Measurements from ENCODE around the gene NXPH2.
"Not testable (repeated sequence)": the region's sequence is repeated elsewhere in the genome, so short reads cannot be mapped to it uniquely, and the experiment has no call there.

Gene NXPH2

GRCh38 chr2:138752197-138752956 is 27.8 kb downstream of the NXPH2 start:
- no peak for DNase-seq

DNA sequence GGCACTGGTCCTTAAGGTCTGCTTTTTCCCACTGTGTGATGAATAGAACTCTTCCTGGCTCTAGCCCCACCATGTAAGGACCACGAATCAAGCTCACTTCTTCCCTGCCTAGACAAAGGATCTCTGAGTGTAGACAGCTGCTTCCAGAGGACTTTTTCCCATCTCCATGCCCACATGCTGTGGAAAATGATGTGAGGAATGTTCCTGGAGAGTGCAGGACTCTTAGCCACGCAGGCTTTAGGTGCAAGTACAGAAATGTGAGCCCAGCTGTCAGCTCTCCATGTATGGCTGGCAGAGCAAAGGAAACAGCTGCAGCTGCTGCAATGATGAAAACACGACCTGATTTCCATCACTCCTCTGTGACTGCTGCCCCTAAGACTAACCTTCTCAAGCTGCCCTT is 35.5 kb downstream of the NXPH2 start:
- DNase-seq = peak; percentile 69

GRCh38 chr2:138742441-138743057 is 37.6 kb downstream of the NXPH2 start:
- DNase-seq = peak; percentile 43

- peak; percentile 57 for DNase-seq
Observed at GRCh38 chr2:138741851-138742250, 38.3 kb downstream of the NXPH2 start.

DNA sequence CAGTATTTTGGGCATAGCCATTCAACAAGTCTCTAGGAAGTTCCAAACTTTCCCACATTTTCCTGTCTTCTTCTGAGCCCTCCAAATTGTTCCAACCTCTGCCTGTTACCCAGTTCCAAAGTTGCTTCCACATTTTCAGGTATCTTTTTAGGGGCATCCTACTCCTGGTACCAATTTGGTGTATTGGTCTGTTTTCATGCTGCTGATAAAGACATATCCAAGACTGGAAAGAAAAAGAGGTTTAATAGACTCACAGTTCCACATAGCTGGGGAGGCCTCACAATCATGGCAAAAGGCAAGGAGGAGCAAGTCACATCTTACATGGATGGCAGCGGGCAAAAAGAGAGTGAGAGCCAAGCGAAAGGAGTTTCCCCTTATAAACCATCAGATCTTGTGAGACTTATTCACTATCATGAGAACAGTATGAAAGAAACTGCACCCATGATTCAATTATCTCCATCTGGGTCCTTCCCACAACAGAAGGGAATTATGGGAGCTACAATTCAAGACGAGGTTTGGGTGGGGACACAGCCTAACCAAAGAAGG is 43.1 kb downstream of the NXPH2 start:
- DNase-seq = not testable (repeated sequence)

GRCh38 chr2:138732651-138733050 is 47.5 kb downstream of the NXPH2 start:
- DNase-seq = no peak

DNA sequence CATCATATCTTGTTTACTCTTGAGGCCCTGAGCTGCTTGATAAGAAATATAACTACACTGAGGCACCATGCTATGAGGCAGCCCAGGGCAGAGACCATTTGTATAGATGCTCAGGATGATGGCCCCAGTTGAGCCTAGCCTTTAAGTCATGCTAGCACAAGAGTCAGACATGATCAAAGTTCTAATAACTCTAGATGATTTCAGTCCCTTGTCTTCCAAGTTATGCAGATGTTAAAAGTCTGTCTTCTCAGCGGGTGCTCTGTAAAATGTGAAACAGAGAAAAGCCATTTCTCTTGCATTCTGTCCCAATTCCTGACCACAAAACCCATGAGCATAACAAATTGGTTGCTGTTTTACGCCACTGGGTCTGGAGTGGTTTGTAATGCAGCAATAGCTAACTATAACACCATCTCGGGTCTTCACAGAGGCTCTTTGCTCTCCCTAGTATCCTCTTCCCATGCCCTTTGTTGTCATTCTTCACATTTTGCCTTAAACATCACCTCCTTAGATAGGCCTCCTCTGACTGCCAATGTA is 49.6 kb downstream of the NXPH2 start:
- no peak for DNase-seq

DNA sequence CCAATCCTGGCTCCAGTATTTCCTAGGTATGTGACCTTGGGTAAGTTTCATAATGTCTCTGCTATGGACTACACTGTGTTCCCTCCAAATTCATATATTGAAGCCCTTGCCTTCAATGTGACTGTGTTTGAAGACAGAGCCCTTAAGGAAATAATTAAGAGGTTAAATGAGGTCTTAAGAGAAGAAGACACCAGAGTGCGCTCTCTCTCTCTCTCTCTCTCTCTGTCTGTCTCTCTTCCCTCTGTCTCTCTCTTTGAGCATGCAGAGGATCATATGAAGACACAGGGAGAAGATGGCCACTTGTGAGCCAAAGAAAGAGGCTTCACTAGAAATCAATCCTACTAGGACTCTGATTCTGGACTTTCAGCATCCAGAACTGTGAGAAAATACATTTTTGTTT is 52.2 kb downstream of the NXPH2 start:
- no peak for DNase-seq

DNA sequence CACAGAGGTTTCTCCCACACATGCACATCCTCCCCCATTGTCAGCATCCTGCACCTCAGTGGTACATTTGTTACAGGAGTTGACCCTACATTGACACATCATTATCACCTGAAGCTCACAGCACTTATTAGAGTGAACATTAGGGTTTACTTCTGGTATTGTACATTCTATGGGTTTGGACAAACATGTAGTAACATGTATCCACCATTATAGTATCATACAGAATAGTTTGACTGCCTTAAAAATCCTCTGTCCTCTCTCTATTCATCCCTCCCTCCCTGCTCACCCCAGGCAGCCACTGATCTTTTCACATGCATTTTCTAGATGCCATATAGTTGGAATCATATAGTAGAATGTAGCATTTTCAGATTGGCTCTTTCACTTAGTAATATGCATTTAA is 53.5 kb downstream of the NXPH2 start:
- no peak for DNase-seq

DNA sequence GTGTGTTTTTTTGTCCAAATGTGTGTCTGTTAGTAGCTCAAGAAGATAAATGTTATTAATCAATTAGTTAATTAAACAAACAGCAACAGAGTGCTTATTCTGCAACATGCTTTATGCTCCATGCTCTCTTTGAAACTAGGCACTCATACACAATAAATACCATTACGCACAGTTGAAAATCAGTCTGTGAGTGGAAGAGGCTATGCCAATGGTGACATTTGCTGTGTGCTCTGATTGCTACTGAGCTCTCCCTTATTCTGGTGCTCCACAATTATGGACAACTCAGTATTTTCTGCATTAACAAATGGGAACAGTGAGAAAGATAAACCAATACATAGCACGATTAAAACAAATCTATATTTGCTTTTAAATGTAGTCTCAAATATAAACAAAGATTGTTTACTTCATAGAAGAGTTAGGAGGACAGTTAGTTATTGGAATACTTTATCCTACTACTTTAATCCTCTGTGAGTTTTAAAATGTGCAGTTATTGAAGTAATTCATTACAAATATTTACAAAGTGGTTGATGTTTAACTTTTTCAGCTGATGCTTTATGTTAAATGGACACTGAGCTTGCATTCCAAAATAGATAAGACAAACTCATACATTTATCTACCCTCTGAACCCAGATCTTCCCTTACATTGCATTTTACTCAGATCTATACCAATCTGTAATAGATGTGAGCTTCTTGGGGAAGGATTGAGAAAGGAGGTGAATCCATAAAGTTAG is 55.3 kb downstream of the NXPH2 start:
- no peak for DNase-seq

GRCh38 chr2:138724327-138724726 is 55.9 kb downstream of the NXPH2 start:
- no peak for DNase-seq

DNA sequence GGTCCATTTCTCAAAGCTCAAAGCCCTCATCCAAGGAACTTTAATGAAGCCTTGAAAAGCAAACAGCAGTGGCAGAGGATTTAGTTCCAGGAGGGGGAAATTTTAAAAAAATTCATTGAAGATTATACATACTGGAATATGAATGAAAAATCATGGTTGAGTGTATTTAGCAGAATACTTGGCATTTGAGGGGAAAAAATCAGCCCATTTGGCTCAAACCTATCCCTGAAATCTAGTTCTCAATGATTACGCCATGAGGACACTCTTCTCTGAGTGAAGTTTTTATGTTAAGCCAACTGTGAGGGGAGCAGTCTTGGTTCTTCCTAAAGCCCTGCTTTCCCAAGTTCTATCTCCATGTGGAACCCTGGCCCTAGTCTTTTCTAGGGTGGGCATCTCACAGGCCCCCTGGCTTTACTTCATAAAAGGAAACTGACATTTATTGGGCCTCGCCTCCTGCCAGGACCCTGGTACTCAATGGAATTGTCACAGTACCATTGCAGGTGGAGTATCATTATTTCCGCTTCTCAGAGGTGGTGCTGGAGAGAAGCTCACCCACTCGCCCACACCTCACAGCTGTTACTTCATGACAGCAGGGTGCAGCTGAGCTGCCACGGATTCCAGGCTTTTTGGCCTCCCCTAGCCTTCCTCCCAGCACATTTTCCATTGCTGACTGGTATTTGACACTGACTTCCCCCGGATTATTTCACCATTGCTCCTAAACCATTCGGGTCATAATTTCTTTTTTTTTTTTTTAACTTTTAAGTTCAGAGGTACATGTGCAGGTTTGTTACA is 56.8 kb downstream of the NXPH2 start:
- no peak for DNase-seq

GRCh38 chr2:138722316-138722715 is 57.9 kb downstream of the NXPH2 start:
- DNase-seq = no peak

GRCh38 chr2:138720035-138720838 is 60.0 kb downstream of the NXPH2 start:
- no peak for DNase-seq

DNA sequence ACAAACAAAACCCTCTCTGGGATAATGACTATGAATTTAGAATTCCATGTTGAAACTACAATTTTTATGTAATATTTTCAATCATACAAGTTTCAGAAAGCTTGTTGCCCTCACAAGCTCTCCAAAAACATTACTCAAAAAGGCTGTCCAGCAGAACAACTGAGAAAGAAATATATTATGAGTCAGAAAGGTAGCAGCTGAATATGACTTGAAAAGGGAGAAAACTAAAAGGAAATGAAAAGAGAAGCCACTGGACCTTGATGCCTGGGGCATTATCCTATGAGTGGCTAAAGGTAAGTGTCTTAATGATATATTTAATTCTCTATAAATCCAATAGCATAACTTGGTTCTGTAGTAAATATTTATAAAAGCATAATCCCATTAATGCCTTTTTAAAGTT is 61.8 kb downstream of the NXPH2 start:
- no peak for DNase-seq

DNA sequence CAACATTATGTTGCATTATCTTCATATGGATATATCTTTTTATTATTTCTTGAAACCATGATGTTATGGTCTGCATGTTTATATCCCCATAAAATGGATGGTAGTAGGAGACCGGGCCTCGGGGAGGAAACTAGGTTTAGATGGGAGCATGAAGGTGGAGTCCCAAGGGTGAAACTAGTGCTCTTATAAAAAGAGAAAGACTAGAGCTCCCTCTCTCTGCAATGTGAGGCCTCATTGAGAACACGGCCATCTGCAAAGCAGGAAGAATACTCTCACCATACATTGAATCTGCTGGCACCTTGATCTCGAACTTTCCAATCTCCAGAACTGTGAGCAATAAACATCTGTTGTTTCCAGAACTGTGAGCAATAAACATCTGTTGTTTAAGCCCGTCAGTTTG is 64.0 kb downstream of the NXPH2 start:
- no peak for DNase-seq

DNA sequence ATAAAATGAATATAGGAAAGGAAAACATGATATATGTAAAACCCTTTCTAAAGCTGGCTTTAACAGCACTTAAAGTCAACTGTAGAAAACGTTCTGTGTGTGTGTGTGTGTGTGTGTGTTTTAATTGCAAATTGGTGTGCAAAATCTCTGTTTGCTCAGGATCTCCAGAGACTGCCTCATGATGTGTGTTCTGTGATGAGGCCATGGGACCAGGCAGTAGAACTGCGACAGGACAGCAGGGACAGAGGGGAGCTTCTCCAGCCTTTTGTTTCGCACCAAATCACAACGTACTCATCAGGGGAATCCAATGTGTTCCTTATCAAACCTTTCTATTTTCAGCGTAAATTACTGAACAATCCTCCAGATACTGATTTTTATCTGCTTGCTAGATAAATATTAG is 66.7 kb downstream of the NXPH2 start:
- no peak for DNase-seq

GRCh38 chr2:138713069-138713496 is 67.1 kb downstream of the NXPH2 start:
- no peak for DNase-seq

DNA sequence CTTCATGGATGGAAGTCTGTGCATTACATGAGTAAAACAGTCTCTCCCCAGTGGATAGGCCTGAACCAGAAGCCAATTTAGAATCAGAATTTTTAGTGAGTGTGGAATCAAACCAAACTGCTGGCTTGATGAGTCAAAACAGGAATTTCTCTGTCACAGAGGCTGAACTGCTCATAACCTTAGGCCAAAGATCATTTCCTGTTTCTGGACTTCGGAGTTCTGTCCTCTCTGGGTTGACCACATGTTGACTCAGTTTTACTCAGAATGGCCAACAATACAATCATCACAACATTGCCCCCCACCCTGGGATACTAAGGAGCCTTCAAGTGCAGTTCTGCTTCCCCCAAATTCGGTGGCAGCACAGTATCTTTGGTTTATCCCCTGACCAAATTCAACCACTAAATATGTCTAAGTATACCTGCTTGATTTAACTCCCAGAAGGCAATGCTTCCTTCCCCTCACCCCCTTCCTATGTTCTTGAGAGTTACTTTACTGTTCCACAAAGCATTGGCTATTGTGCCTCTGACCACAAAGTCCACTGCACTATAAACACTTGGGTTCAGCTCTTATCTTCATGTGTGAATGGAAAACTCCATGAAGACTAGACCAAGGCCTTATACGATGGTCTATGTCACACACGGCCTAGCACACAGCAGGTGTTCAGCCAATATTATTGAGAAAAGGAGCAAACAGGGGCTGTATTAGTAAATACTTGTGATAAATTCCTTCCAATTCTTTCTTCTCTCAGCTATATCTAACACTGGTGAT is 67.8 kb downstream of the NXPH2 start:
- no peak for DNase-seq

DNA sequence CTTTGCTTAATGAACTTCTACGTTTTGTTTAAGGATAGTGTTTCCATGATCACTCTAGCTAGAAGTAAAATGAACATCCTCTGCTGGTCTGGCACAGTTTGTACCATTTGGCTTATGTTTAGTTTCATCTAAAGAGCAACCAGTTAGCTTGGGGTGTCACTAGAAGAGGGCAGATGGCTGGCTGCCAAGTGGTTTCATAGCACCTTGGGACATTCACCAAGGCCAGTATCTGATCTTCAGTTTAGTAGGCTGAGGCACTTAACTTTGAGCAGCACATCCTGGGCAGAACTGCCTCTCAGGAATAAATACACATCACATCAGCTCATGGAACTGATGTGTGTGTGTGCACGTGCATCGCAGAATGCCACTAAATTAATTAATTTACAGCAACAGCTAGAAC is 68.4 kb downstream of the NXPH2 start:
- DNase-seq = no peak

DNA sequence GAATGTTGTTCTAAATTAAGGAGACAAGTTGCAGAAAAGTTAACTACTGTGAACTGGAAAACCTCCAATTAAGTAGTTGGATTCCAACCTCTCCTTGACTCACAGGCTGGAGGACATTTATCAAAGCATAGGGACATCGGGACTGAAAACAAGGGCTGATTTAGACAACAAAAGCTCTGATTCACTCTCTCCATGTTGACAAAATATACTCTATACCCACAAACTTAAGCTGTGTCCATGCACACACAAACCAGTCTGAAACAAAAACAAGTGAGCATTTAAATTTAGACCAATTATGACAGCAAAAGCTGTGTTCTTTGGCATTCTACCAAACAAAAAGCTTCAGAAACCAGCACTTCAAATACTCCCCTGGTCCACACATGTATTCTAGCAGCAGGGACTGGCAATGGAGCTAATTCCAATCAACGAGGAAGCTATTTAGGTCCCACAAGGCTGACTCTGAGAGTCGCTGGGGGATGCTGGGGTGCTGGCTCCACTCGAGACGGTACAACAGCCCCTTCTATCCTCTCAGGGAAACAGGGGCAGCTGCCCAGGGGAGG is 71.4 kb downstream of the NXPH2 start:
- peak; percentile 65 for DNase-seq
